HL-60 (cell line): ENCODE data around the gene MAGI2.

ENCODE experiments used
- DNase-seq, 2 experiments: peaks; one replicate each; pipeline ENCODE4 v3.0.0-alpha.2; 2010 to 2020; ENCODE audit warnings: low read depth in 1 of 2, low spot score in 1 of 2
- H3K27ac ChIP-seq: fragments of 250-450 bp; sonication (Bioruptor Pico); replicated peaks from 2 replicates; pipeline ENCODE4 v1.5.1; 2020; ENCODE audit warnings: mild to moderate bottlenecking, moderate library complexity
- H3K27me3 ChIP-seq: fragments of 250-450 bp; sonication (Bioruptor Pico); 2 replicates; pipeline ENCODE4 v1.5.1; 2021; ENCODE audit warnings: mild to moderate bottlenecking, moderate library complexity; ENCODE audit not compliant: insufficient read depth, poor library complexity, severe bottlenecking
- H3K4me3 ChIP-seq: replicated peaks from 2 replicates; pipeline ENCODE4 v1.5.1; 2011; ENCODE audit warnings: mild to moderate bottlenecking, control low read depth, low read length; ENCODE audit not compliant: insufficient read depth
- GABPA ChIP-seq: IDR thresholded peaks from 2 replicates; pipeline ENCODE4 v1.6.1; 2012; ENCODE audit warnings: low read depth
- POLR2AphosphoS5 ChIP-seq: IDR thresholded peaks from 2 replicates; pipeline ENCODE4 v1.6.1; 2012; ENCODE audit warnings: low read depth
- REST ChIP-seq: IDR thresholded peaks from 2 replicates; pipeline ENCODE4 v1.6.1; 2012; ENCODE audit warnings: low read depth; ENCODE audit not compliant: insufficient replicate concordance
- SPI1 ChIP-seq: IDR thresholded peaks from 2 replicates; pipeline ENCODE4 v1.6.1; 2012; ENCODE audit warnings: low read depth, mild to moderate bottlenecking, borderline replicate concordance
- TF ChIP-seq, protein P1 (sequence below): IDR thresholded peaks from one replicate; pipeline ENCODE4 v1.5.1; 2011; ENCODE audit warnings: low read length, control low read depth, inconsistent platforms; ENCODE audit not compliant: insufficient read depth

The MAGI2 gene

DNA sequence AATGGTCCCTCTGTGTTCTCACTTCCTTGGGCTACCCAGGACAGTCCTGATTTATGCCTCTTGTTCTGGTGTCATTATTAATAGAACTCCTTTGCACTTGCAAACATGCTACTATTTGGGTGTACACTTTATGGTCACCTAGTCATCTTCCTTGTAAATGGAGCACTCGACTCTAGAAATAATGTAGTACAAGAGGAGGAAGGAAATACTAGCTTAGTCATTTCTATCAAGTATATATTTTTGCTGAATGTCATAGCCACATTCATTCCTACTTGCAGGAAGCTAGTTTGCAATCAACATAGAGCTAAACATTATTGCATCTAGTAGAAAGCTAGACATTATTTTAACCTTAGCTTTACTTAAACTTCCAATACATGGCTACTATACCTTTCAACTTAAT lies 335.3 kb downstream of the MAGI2 start:
- no peak for DNase-seq
- Histone ChIP-seq H3K4me3 (no peak overlapping the region), H3K27me3 (no peaks in the 10 kb centered on the region), H3K27ac (no peak overlapping the region)
- TF ChIP-seq POLR2AphosphoS5 (no peak), GABPA (no peak), SPI1 (no peak)
- TF ChIP-seq, protein P1, sequence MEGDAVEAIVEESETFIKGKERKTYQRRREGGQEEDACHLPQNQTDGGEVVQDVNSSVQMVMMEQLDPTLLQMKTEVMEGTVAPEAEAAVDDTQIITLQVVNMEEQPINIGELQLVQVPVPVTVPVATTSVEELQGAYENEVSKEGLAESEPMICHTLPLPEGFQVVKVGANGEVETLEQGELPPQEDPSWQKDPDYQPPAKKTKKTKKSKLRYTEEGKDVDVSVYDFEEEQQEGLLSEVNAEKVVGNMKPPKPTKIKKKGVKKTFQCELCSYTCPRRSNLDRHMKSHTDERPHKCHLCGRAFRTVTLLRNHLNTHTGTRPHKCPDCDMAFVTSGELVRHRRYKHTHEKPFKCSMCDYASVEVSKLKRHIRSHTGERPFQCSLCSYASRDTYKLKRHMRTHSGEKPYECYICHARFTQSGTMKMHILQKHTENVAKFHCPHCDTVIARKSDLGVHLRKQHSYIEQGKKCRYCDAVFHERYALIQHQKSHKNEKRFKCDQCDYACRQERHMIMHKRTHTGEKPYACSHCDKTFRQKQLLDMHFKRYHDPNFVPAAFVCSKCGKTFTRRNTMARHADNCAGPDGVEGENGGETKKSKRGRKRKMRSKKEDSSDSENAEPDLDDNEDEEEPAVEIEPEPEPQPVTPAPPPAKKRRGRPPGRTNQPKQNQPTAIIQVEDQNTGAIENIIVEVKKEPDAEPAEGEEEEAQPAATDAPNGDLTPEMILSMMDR, result no peak

DNA sequence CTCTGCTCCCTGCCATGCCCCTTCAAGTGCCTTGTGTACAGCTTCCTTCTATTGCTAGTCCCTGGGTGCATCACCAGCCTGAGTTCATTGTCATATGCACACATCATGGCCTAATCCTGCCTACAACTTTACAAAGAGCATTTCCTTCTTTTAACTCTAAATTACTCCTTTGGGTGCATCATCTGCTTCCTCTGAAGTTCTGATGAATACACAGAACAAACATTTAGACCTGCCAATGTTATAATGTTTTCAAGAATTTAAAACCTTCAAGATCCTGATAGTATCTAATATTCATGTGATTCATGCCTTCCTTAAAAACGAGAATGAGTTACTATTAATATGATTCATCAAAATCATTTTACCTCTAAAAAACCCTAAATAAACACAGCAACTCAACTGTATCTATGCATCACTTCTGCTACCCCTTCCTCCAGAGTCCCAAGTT lies 357.1 kb downstream of the MAGI2 start:
- DNase-seq, result no peak
- H3K4me3 ChIP-seq, result no peak overlapping the region

DNA sequence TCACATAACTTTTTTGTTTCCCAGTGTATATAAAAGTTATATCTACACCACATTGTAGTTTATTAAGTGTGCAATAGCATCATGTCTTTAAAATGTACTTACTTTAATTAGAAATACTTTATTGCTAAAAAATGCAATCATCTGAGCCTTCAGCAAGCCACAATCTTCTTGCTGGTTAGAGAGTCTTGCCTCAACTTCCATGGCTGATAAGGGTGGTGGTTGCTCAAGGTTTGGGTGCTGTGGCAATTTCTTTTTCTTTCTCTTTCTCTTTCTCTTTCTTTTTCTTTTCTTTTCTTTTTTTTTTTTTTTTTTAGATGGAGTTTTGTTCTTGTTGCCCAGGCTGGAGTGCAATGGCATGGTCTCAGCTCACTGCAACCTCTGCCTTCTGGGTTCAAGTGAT lies 360.0 kb downstream of the MAGI2 start:
- H3K27ac ChIP-seq, result no peak overlapping the region
- DNase-seq, result no peak
- H3K27me3 ChIP-seq, result no peaks in the 10 kb centered on the region
- TF ChIP-seq REST (no peak), SPI1 (no peak), POLR2AphosphoS5 (no peak), GABPA (no peak)
- TF ChIP-seq, protein P1, result no peak
- no peak overlapping the region for H3K4me3 ChIP-seq

More for the DNA sequence above, 357.1 kb downstream of the MAGI2 start:
- H3K27ac ChIP-seq, result no peak overlapping the region
- no peak for TF ChIP-seq GABPA
- no peaks in the 10 kb centered on the region for H3K27me3 ChIP-seq

- Histone ChIP-seq H3K27ac (no peak overlapping the region), H3K4me3 (no peak overlapping the region), H3K27me3 (no peaks in the 10 kb centered on the region)
- DNase-seq, result no peak
- TF ChIP-seq GABPA (no peak), REST (no peak), SPI1 (no peak), POLR2AphosphoS5 (no peak)
- TF ChIP-seq, protein P1, result no peak
Observed at GRCh38 chr7:79091661-79092060, 361.8 kb downstream of the MAGI2 start.
